GM10266 (cell line): ENCODE data around the gene AGAP1.

Experiments
- DNase-seq: peaks from one replicate; pipeline ENCODE4 v3.0.0; 2012; ENCODE audit errors: extremely low spot score
- TF ChIP-seq, protein P1 (sequence below): IDR thresholded peaks from 2 replicates; pipeline ENCODE4 v1.5.1; 2012; ENCODE audit warnings: mild to moderate bottlenecking, low read depth; ENCODE audit not compliant: control insufficient read depth, insufficient read depth; ENCODE audit errors: missing control alignments

AGAP1 gene

DNA sequence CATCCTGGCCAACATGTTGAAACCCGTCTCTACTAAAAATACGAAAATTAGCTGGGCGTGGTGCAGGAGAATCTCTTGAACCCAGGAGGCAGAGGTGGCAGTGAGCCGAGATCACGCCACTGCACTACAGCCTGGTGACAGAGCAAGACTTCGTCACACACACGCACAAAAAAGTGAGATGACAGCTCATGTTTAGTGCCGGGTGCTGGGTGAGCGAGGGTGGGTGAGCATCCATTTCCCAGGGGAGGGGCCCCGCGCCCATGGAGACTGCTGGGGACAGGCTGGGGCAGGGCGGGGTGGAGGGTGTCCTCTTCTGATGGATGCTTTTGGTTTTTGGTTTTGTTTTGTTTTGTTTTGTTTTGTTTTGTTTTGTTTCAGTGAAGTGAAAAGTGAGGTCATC lies 467.9 kb downstream of the AGAP1 start:
- TF ChIP-seq, protein P1, sequence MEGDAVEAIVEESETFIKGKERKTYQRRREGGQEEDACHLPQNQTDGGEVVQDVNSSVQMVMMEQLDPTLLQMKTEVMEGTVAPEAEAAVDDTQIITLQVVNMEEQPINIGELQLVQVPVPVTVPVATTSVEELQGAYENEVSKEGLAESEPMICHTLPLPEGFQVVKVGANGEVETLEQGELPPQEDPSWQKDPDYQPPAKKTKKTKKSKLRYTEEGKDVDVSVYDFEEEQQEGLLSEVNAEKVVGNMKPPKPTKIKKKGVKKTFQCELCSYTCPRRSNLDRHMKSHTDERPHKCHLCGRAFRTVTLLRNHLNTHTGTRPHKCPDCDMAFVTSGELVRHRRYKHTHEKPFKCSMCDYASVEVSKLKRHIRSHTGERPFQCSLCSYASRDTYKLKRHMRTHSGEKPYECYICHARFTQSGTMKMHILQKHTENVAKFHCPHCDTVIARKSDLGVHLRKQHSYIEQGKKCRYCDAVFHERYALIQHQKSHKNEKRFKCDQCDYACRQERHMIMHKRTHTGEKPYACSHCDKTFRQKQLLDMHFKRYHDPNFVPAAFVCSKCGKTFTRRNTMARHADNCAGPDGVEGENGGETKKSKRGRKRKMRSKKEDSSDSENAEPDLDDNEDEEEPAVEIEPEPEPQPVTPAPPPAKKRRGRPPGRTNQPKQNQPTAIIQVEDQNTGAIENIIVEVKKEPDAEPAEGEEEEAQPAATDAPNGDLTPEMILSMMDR: no peak
- DNase-seq: no peak

GRCh38 chr2:235963853-235964577 lies 470.2 kb downstream of the AGAP1 start:
- TF ChIP-seq, protein P1: no peak
- no peak for DNase-seq

DNA sequence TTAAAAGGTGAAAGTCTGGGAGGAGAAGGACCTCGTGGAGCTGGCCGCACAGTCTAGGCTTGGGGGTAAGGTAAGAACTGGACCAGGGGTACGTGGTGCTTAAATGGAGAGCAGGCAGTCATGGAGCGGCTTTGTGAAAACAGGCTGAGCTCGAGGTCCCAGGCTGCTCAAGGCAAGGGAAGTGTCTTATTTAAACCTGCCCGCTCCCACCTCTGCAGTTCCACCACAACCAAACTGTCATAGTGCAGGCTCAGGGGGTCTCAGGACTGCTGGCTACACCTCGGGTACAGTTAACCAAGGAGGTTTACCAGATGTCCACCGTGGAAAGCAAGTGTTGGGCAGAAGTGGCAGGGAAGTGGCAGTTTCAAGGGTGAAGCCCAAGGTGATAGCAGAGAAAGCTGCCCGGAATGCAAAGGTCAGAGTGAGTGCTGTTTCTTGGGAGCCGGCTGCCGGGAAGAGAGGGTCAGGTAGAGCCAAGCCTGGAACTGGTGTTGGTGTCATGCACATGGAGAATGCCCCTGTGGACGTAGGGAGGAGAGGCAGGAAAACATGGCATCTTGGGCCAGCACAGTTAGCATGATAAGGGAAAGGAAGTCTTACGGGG lies 471.0 kb downstream of the AGAP1 start:
- TF ChIP-seq, protein P1: no peak
- DNase-seq: no peak

DNA sequence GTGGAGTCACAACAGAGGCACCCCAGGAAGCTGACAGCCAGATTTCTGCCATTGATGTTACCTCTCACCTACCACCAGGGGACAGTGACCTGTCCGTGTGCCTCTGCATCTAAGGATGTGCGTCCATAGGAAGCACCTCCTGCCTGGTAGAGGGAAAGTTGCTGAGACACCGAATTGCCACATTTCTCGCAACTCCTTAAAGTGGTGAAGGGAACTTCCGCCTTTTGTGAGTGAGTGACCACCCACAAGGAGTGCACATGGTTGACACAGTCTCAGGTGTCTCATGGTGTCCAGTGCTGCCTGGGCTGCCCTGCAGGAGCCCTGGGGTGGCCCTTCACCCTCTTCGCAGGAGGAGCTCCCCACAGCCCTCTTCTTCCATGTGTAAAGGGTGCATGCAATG lies 472.6 kb downstream of the AGAP1 start:
- DNase-seq: no peak
- TF ChIP-seq, protein P1: peak; percentile 2

GRCh38 chr2:235966932-235967757 lies 473.3 kb downstream of the AGAP1 start:
- TF ChIP-seq, protein P1: no peak
- no peak for DNase-seq

- TF ChIP-seq, protein P1: no peak
- no peak for DNase-seq
Measured at GRCh38 chr2:235968155-235968554, 474.3 kb downstream of the AGAP1 start.
